ENCODE data around the gene DNM3.

DNM3 gene

GRCh38 chr1:172238965-172239364, 397.7 kb downstream of the DNM3 start:
- DNase-seq (ENCODE audit: low read depth), result no peak

GRCh38 chr1:172239901-172240300, 398.6 kb downstream of the DNM3 start:
- DNase-seq (ENCODE audit: low read depth), result no peak

GRCh38 chr1:172241540-172241939, 400.2 kb downstream of the DNM3 start:
- DNase-seq (ENCODE audit: low read depth), result no peak

GRCh38 chr1:172244865-172245264, 403.6 kb downstream of the DNM3 start:
- no peak for DNase-seq (ENCODE audit: low read depth)

- DNase-seq (ENCODE audit: low read depth), result no peak
These were observed 404.5 kb downstream of the DNM3 start for GRCh38 chr1:172245788-172246187.

- no peak for DNase-seq (ENCODE audit: low read depth)
These were observed 405.5 kb downstream of the DNM3 start for GRCh38 chr1:172246521-172247390.

- DNase-seq (ENCODE audit: low read depth), result no peak
These were observed 410.2 kb downstream of the DNM3 start for GRCh38 chr1:172251486-172251885.

GRCh38 chr1:172252321-172252720, 411.0 kb downstream of the DNM3 start:
- no peak for DNase-seq (ENCODE audit: low read depth)

- no peak for DNase-seq (ENCODE audit: low read depth)
These were observed 411.7 kb downstream of the DNM3 start for GRCh38 chr1:172252958-172253357.

GRCh38 chr1:172254521-172255222, 413.4 kb downstream of the DNM3 start:
- DNase-seq (ENCODE audit: low read depth), result no peak

- no peak for DNase-seq (ENCODE audit: low read depth)
These were observed 413.9 kb downstream of the DNM3 start for GRCh38 chr1:172255223-172255560.

GRCh38 chr1:172265905-172266304, 424.6 kb downstream of the DNM3 start:
- DNase-seq (ENCODE audit: low read depth), result no peak

GRCh38 chr1:172266528-172267174, 425.4 kb downstream of the DNM3 start:
- DNase-seq (ENCODE audit: low read depth), result peak; percentile 1

- no peak for DNase-seq (ENCODE audit: low read depth)
These were observed 426.9 kb downstream of the DNM3 start for GRCh38 chr1:172268237-172268636.

GRCh38 chr1:172269084-172269483, 427.8 kb downstream of the DNM3 start:
- DNase-seq (ENCODE audit: low read depth), result no peak

- DNase-seq (ENCODE audit: low read depth), result no peak
These were observed 428.3 kb downstream of the DNM3 start for GRCh38 chr1:172269644-172270043.

GRCh38 chr1:172270605-172271004, 429.3 kb downstream of the DNM3 start:
- DNase-seq (ENCODE audit: low read depth), result no peak

- DNase-seq (ENCODE audit: low read depth), result no peak
These were observed 430.8 kb downstream of the DNM3 start for GRCh38 chr1:172272087-172272486.

GRCh38 chr1:172273647-172274396, 432.5 kb downstream of the DNM3 start:
- no peak for DNase-seq (ENCODE audit: low read depth)

- DNase-seq (ENCODE audit: low read depth), result no peak
These were observed 434.2 kb downstream of the DNM3 start for GRCh38 chr1:172275478-172275877.

GRCh38 chr1:172276120-172276818, 435.0 kb downstream of the DNM3 start:
- DNase-seq (ENCODE audit: low read depth), result no peak

- no peak for DNase-seq (ENCODE audit: low read depth)
These were observed 436.0 kb downstream of the DNM3 start for GRCh38 chr1:172277275-172277674.

Measured in activated T-helper 9 cell treated with anti-CD3 and anti-CD28 coated beads, Interleukin-2, amount 50 U/mL, for 16 hours (primary cell).